Body of pancreas (tissue), 4 donors: ENCODE data around the gene RPIA. TPM values are rescaled to one million over a fixed set of nuclear protein-coding genes. Genes with fewer than 3 reads are reported as not detected.
A peak's percentile ranks its signal among the peaks of the same experiment; 100 is the strongest.

Experiments
- ATAC-seq: fragments of 150-250 bp; one replicate; pipeline ENCODE4 v1.9.1; 2016
- DNase-seq, 4 donors: peaks; one replicate each; pipeline ENCODE4 v3.0.0-alpha.2; 2019
- H3K27ac ChIP-seq, 4 donors: fragments of 200-600 bp; sonication (generic); 1 replicate in 3 of 4; 2 replicates in 1 of 4; pipeline versions ENCODE4 v1.5.1 to v1.6.1; 2016 to 2019; ENCODE audit warnings: mild to moderate bottlenecking in 1 of 4, mixed read lengths in 1 of 4, moderate library complexity in 1 of 4
- H3K27me3 ChIP-seq, 2 donors: fragments of 200-600 bp; sonication (generic); one replicate each; pipeline ENCODE4 v1.6.0; 2016; ENCODE audit warnings: mild to moderate bottlenecking in 1 of 2
- H3K36me3 ChIP-seq, 2 donors: fragments of 200-600 bp; sonication (generic); replicated peaks in 1 of 2; 2 replicates each; pipeline ENCODE4 v1.5.1; 2016; ENCODE audit warnings: low read depth in 2 of 2; ENCODE audit not compliant: insufficient read depth in 1 of 2
- H3K4me1 ChIP-seq: fragments of 200-600 bp; sonication (generic); one replicate; pipeline ENCODE4 v1.6.0; 2016
- H3K4me3 ChIP-seq, 2 donors: fragments of 200-600 bp; sonication (generic); 1 replicate in 1 of 2; 2 replicates in 1 of 2; pipeline ENCODE4 v1.5.1; 2016 to 2019
- H3K9me3 ChIP-seq, 3 donors: fragments of 200-600 bp; sonication (generic); 1 replicate in 2 of 3; 2 replicates in 1 of 3; pipeline ENCODE4 v1.5.1; 2016
- POLR2A ChIP-seq, 3 donors: fragments of 450-650 bp; IDR thresholded peaks; one replicate each; pipeline ENCODE4 v1.6.1; 2016; ENCODE audit warnings: antibody characterized with exemption in 3 of 3, mild to moderate bottlenecking in 2 of 3
- WGBS, 2 donors: methylation state at CpG; one replicate each; pipeline ENCODE4 v1.1.5; 2017; 5-methylcytosine and 5-hydroxymethylcytosine counted together
- intact Hi-C: fragments of 100-400 bp; cut with DNase I; formaldehyde crosslinking; loops from one replicate; pipeline ENCODE4 v1.15.1; 2023
- total RNA-seq, 2 donors: library from RNA; depleted of rRNA; stranded (reverse); fragments of >200 nt; gene quantifications; one replicate each; pipeline ENCODE4 v1.1.0, GENCODE V29; 2016
- TF ChIP-seq, protein P1 (sequence below), 7 experiments: fragments of 450-650 bp in 4 of 7; fragments of 200-600 bp in 3 of 7; sonication (generic) in 3 of 7; IDR thresholded peaks; one replicate each; pipeline ENCODE4 v1.5.1; 2016 to 2019; ENCODE audit warnings: antibody characterized with exemption in 7 of 7

Gene RPIA
- total RNA-seq, 2 donors from 2014 or later = 10.9 to 18.5 TPM

DNA sequence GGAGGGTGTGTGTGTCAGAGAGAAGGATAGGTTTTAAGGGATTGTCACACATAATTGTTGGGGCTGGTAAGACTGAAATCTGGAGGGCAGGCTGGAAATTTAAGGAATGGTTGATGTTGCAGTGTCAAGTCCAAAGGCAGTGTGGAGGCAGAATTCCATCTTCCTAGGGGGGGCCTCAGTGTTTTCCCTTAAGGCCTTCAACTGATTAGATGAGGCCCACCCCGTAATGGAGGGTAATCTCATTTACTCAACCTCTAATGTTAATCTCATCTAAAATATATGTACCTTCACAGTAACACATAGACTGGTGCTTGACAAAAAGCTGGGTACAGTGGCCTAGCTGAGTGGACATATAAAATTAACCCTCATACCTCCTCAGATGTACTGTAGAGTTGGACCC is 30.9 kb upstream of the RPIA start:
- H3K27me3 ChIP-seq = no peaks in the 10 kb centered on the region
- DNase-seq (no peak), ATAC-seq (no peak)
- no peak overlapping the region for H3K4me3 ChIP-seq
- intact Hi-C loops = no loop called here
- no peak overlapping the region for H3K27ac ChIP-seq
- no peaks in the 10 kb centered on the region for H3K9me3 ChIP-seq
- TF ChIP-seq, protein P1, sequence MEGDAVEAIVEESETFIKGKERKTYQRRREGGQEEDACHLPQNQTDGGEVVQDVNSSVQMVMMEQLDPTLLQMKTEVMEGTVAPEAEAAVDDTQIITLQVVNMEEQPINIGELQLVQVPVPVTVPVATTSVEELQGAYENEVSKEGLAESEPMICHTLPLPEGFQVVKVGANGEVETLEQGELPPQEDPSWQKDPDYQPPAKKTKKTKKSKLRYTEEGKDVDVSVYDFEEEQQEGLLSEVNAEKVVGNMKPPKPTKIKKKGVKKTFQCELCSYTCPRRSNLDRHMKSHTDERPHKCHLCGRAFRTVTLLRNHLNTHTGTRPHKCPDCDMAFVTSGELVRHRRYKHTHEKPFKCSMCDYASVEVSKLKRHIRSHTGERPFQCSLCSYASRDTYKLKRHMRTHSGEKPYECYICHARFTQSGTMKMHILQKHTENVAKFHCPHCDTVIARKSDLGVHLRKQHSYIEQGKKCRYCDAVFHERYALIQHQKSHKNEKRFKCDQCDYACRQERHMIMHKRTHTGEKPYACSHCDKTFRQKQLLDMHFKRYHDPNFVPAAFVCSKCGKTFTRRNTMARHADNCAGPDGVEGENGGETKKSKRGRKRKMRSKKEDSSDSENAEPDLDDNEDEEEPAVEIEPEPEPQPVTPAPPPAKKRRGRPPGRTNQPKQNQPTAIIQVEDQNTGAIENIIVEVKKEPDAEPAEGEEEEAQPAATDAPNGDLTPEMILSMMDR (IDR thresholded peaks at IDR 0.05) = no peak
- no peak for TF ChIP-seq POLR2A (IDR thresholded peaks at IDR 0.05)
- no peaks in the 10 kb centered on the region for H3K36me3 ChIP-seq
- WGBS, 2 donors = 91% methylated on average over 1 of the region's 1 CpG
- H3K4me1 ChIP-seq = peaks cover 20% of the 10 kb centered on the region

DNA sequence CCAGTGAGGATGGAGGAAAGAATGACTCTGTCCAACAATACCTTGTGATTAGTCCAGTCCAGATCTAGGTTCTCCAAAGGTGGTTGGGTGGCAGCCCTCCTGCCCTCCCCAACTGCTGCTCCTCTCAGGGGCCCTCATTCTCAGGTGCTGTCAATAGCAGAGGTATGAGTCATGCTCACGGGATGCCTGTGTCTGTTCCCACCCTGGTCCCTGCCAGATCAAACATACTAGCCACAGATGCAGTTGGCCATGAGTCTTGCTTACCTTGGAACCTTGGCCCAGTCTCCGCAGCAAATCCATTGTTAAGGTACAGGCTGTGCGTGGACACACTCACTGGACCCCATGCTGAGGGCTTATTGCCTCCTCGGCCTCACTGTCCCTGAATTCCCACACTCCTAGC is 24.9 kb upstream of the RPIA start:
- H3K9me3 ChIP-seq = peaks cover 0 to 5% (median 0%) of the 10 kb centered on the region in 3 donors
- H3K27ac ChIP-seq = peak overlapping the region; percentile 67 to 93 (median 89)
- peak; percentile 54 to 66 (median 61) for TF ChIP-seq POLR2A (IDR thresholded peaks at IDR 0.05)
- TF ChIP-seq, protein P1 (IDR thresholded peaks at IDR 0.05) = no peak
- peaks cover 43% of the 10 kb centered on the region for H3K4me1 ChIP-seq
- no peaks in the 10 kb centered on the region for H3K36me3 ChIP-seq
- no peaks in the 10 kb centered on the region for H3K27me3 ChIP-seq
- WGBS, 2 donors = 24 to 39% methylated on average over 3 to 4 of the region's 4 CpGs
- DNase-seq (peak; percentile 87 to 97 (median 94)), ATAC-seq (peak; percentile 92)
- H3K4me3 ChIP-seq = no peak overlapping the region
- intact Hi-C loops = no loop called here

DNA sequence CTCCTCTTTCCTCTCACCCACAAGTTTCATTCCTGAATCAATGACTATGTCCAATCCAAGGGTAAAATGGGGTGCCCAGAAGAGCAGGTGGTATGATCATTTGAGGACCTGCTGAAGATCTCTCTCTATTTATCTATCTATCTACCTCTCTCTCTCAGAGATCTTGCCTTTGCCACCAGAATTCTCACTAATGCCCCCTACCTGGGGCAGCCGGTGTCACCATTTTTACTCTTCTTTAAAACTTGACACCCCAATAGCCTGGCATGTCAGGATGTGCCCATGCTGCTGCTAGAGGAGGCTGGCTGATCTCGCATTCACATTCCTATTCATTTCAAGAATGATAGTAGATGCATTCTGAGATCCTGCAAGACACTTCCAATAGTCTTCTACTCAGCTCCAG is 24.3 kb upstream of the RPIA start:
- intact Hi-C loops = no loop called here
- H3K4me1 ChIP-seq = peaks cover 47% of the 10 kb centered on the region
- DNase-seq (no peak), ATAC-seq (no peak)
- H3K27me3 ChIP-seq = no peaks in the 10 kb centered on the region
- TF ChIP-seq, protein P1 (IDR thresholded peaks at IDR 0.05) = no peak
- no peak for TF ChIP-seq POLR2A (IDR thresholded peaks at IDR 0.05)
- peak overlapping the region; percentile 67 to 93 (median 89) for H3K27ac ChIP-seq
- H3K9me3 ChIP-seq = peaks cover 0 to 5% (median 0%) of the 10 kb centered on the region in 3 donors
- H3K36me3 ChIP-seq = no peaks in the 10 kb centered on the region
- H3K4me3 ChIP-seq = no peak overlapping the region
- WGBS, 2 donors = 82 to 95% methylated on average over 2 of the region's 2 CpGs

DNA sequence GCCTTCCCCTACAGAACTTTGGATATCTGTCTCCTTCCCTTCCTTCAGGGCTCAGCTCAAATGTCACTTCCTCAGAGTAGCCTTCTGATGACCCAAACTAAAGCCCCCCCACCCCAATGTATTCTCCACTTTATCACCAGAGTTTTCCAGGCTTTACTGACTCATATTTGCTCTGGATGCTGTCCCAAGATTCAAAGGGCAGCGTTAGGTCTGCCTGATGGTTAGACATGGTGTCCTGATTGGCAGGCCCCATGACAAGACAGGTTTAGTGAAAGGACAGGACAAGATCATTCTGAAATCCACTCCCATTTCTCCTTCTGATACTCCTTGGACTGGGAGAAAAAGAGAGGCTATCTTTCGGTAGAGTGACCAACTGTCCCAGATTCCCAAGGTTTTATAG is 22.6 kb upstream of the RPIA start:
- peak overlapping the region; percentile 52 to 74 (median 62) for H3K27ac ChIP-seq

More for the DNA sequence above, 22.6 kb upstream of the RPIA start:
- intact Hi-C loops = no loop called here
- no peaks in the 10 kb centered on the region for H3K36me3 ChIP-seq
- peak in 3 of 4 donors; percentile 36 to 39 (median 38) for DNase-seq
- H3K9me3 ChIP-seq = peaks cover 0 to 5% (median 0%) of the 10 kb centered on the region in 3 donors
- H3K4me3 ChIP-seq = no peak overlapping the region
- no peaks in the 10 kb centered on the region for H3K27me3 ChIP-seq
- TF ChIP-seq, protein P1 (IDR thresholded peaks at IDR 0.05) = no peak
- TF ChIP-seq POLR2A (IDR thresholded peaks at IDR 0.05) = no peak
- no peak for ATAC-seq
- H3K4me1 ChIP-seq = peaks cover 47% of the 10 kb centered on the region
- 54 to 73% methylated on average over 2 of the region's 2 CpGs for WGBS, 2 donors
